H1 (cell line): ENCODE measurements around the gene GALNT18. TPM values are rescaled to one million over a fixed set of nuclear protein-coding genes. Genes with fewer than 3 reads are reported as not detected.

ENCODE experiments used
- CTCF ChIA-PET: fragments of 300-600 bp; sonication (Branson Sonifier 250); formaldehyde crosslinking; loops from one replicate; lab custom pipeline; 2021; ENCODE audit not compliant: partially characterized antibody; lab: Charles Lee
- POLR2A ChIA-PET: fragments of 300-600 bp; sonication (Branson Sonifier 250); formaldehyde crosslinking; loops from one replicate; lab custom pipeline; 2021; ENCODE audit warnings: inconsistent platforms; ENCODE audit not compliant: partially characterized antibody; lab: Charles Lee
- DNase-seq, 2 experiments: peaks; one replicate each; pipeline versions ENCODE4 v3.0.0 to v3.0.0-alpha.2; 2010 to 2022; ENCODE audit warnings: low spot score in 2 of 2, low read depth in 1 of 2, mixed read lengths in 1 of 2
- FAIRE-seq: peaks from 2 replicates; lab custom pipeline; 2011; peaks lifted over from hg19 to GRCh38; lab: Jason Lieb, UNC
- H2AFZ ChIP-seq: 2 replicates; pipeline ENCODE4 v1.8.1; 2012; ENCODE audit warnings: low read length, inconsistent platforms
- H2AK5ac ChIP-seq: 2 replicates; pipeline ENCODE4 v1.6.1; 2013; ENCODE audit warnings: low read depth, low read length
- H2BK120ac ChIP-seq: replicated peaks from 2 replicates; pipeline ENCODE3; 2013; ENCODE audit warnings: low read depth, low read length, inconsistent platforms
- H2BK12ac ChIP-seq: 2 replicates; pipeline ENCODE4 v1.6.1; 2013; ENCODE audit warnings: low read depth, low read length
- H2BK15ac ChIP-seq: 2 replicates; pipeline ENCODE4 v1.6.1; 2013; ENCODE audit warnings: low read length
- H2BK20ac ChIP-seq: 2 replicates; pipeline ENCODE4 v1.6.1; 2013; ENCODE audit warnings: low read length
- H2BK5ac ChIP-seq: 2 replicates; pipeline ENCODE4 v1.6.1; 2013; ENCODE audit warnings: low read depth, low read length
- H3K14ac ChIP-seq: 2 replicates; pipeline ENCODE4 v1.6.1; 2013; ENCODE audit warnings: inconsistent platforms; ENCODE audit not compliant: insufficient read length
- H3K18ac ChIP-seq: 2 replicates; pipeline ENCODE4 v1.6.1; 2013; ENCODE audit warnings: low read length; ENCODE audit errors: extremely low read depth
- H3K23ac ChIP-seq: 2 replicates; pipeline ENCODE4 v1.6.1; 2013; ENCODE audit warnings: inconsistent platforms; ENCODE audit not compliant: insufficient read length
- H3K23me2 ChIP-seq: 2 replicates; pipeline ENCODE4 v1.6.1; 2013; ENCODE audit warnings: low read depth, low read length
- H3K27ac ChIP-seq: 2 replicates; pipeline ENCODE4 v1.6.1; 2011; ENCODE audit warnings: low read depth, low read length, inconsistent platforms
- H3K27me3 ChIP-seq, 4 experiments: replicated peaks in 1 of 4; 1 replicate in 1 of 4; 2 replicates in 3 of 4; pipeline versions ENCODE4 v1.6.1 to v1.8.1; 2011 to 2013; ENCODE audit warnings: low read length in 3 of 4, mild to moderate bottlenecking in 3 of 4, inconsistent platforms in 2 of 4, mixed read lengths in 2 of 4, moderate library complexity in 1 of 4; ENCODE audit not compliant: control insufficient read depth in 3 of 4, insufficient read depth in 3 of 4; ENCODE audit errors: extremely low read depth in 1 of 4
- H3K36me3 ChIP-seq, 4 experiments: 2 replicates each; pipeline versions ENCODE4 v1.6.1 to v1.8.1; 2011 to 2013; ENCODE audit warnings: mild to moderate bottlenecking in 4 of 4, low read length in 3 of 4, moderate library complexity in 2 of 4, control low read depth in 1 of 4, inconsistent platforms in 1 of 4; ENCODE audit not compliant: insufficient read depth in 4 of 4, control insufficient read depth in 2 of 4
- H3K4ac ChIP-seq: replicated peaks from 2 replicates; pipeline ENCODE3; 2013; ENCODE audit warnings: low read length, low read depth, mixed read lengths, inconsistent platforms; ENCODE audit not compliant: insufficient read length
- H3K4me1 ChIP-seq, 4 experiments: replicated peaks in 1 of 4; 1 replicate in 1 of 4; 2 replicates in 3 of 4; pipeline versions ENCODE4 v1.6.1 to v1.8.1; 2011 to 2013; ENCODE audit warnings: low read length in 3 of 4, inconsistent platforms in 2 of 4, mixed read lengths in 1 of 4; ENCODE audit not compliant: insufficient read depth in 4 of 4, control insufficient read depth in 3 of 4
- H3K4me2 ChIP-seq, 2 experiments: 2 replicates each; pipeline versions ENCODE4 v1.6.1 to v1.8.1; 2011 to 2013; ENCODE audit warnings: low read depth in 2 of 2, low read length in 2 of 2, control low read depth in 1 of 2, inconsistent platforms in 1 of 2, mild to moderate bottlenecking in 1 of 2; ENCODE audit not compliant: insufficient read depth in 1 of 2
- H3K4me3 ChIP-seq, 4 experiments: fragments of 200-600, 300-600 bp in 1 of 4; sonication (generic), shearing (Covaris generic), sonication (Bioruptor Twin) in 1 of 4; 2 replicates each; pipeline versions ENCODE4 v1.5.1 to v1.8.1; 2011 to 2016; ENCODE audit warnings: low read length in 4 of 4, low read depth in 3 of 4, control low read depth in 2 of 4, inconsistent platforms in 2 of 4, mild to moderate bottlenecking in 2 of 4, mixed read lengths in 1 of 4, moderate library complexity in 1 of 4; ENCODE audit not compliant: insufficient read depth in 2 of 4; ENCODE audit errors: extremely low read depth in 1 of 4
- H3K56ac ChIP-seq: replicated peaks from 2 replicates; pipeline ENCODE3; 2013; ENCODE audit warnings: low read depth, mild to moderate bottlenecking, mixed read lengths, low read length, inconsistent platforms; ENCODE audit not compliant: insufficient read length
- H3K79me1 ChIP-seq: 2 replicates; pipeline ENCODE4 v1.6.1; 2013; ENCODE audit warnings: low read depth, low read length, control low read depth
- H3K79me2 ChIP-seq, 2 experiments: 2 replicates each; pipeline versions ENCODE4 v1.6.1 to v1.8.1; 2012 to 2013; ENCODE audit warnings: low read length in 2 of 2, mild to moderate bottlenecking in 2 of 2, inconsistent platforms in 1 of 2; ENCODE audit not compliant: insufficient read depth in 2 of 2, control insufficient read depth in 1 of 2
- H3K9ac ChIP-seq, 4 experiments: replicated peaks in 1 of 4; 1 replicate in 1 of 4; 2 replicates in 3 of 4; pipeline versions ENCODE4 v1.6.1 to v1.8.1; 2011 to 2013; ENCODE audit warnings: low read depth in 3 of 4, low read length in 3 of 4, control low read depth in 2 of 4, mild to moderate bottlenecking in 2 of 4, moderate library complexity in 2 of 4, inconsistent platforms in 1 of 4; ENCODE audit errors: extremely low read depth in 1 of 4
- H3K9me3 ChIP-seq, 2 experiments: 2 replicates each; pipeline versions ENCODE4 v1.6.1 to v1.8.1; 2012 to 2013; ENCODE audit warnings: mild to moderate bottlenecking in 2 of 2, moderate library complexity in 2 of 2, control low read depth in 1 of 2, inconsistent platforms in 1 of 2, low read depth in 1 of 2, low read length in 1 of 2, mixed read lengths in 1 of 2; ENCODE audit not compliant: insufficient read depth in 2 of 2
- H4K20me1 ChIP-seq, 2 experiments: replicated peaks in 1 of 2; 2 replicates each; pipeline versions ENCODE3 to v1.8.1; 2011 to 2013; ENCODE audit warnings: inconsistent platforms in 2 of 2, low read length in 2 of 2, mild to moderate bottlenecking in 1 of 2; ENCODE audit not compliant: insufficient read depth in 2 of 2, control insufficient read depth in 1 of 2
- H4K5ac ChIP-seq: 2 replicates; pipeline ENCODE4 v1.6.1; 2013; ENCODE audit warnings: low read length, low read depth, mixed read lengths, inconsistent platforms; ENCODE audit not compliant: insufficient read length
- H4K8ac ChIP-seq: 2 replicates; pipeline ENCODE4 v1.8.0; 2013; ENCODE audit warnings: mild to moderate bottlenecking, moderate library complexity, low read length, inconsistent platforms; ENCODE audit not compliant: insufficient read depth; ENCODE audit errors: extremely low read depth
- H4K91ac ChIP-seq: replicated peaks from 2 replicates; pipeline ENCODE3; 2013; ENCODE audit warnings: low read length, mixed read lengths, inconsistent platforms; ENCODE audit not compliant: insufficient read length
- BACH1 ChIP-seq: IDR thresholded peaks from 2 replicates; pipeline ENCODE4 v1.6.1; 2012; ENCODE audit warnings: low read length, improper control_type of control experiment
- CREB1 ChIP-seq: IDR thresholded peaks from 2 replicates; pipeline ENCODE4 v1.6.1; 2012; ENCODE audit warnings: inconsistent platforms
- FOSL1 ChIP-seq: IDR thresholded peaks from 2 replicates; pipeline ENCODE4 v1.6.1; 2011; ENCODE audit warnings: mild to moderate bottlenecking, low read depth, low read length, moderate library complexity; ENCODE audit not compliant: insufficient read depth
- GABPA ChIP-seq: IDR thresholded peaks from 2 replicates; pipeline ENCODE4 v1.6.1; 2011; ENCODE audit warnings: mild to moderate bottlenecking, low read length, moderate library complexity, borderline replicate concordance; ENCODE audit not compliant: insufficient read depth
- JUN ChIP-seq: IDR thresholded peaks from 2 replicates; pipeline ENCODE4 v1.6.1; 2011; ENCODE audit warnings: low read depth, mild to moderate bottlenecking, improper control_type of control experiment, low read length
- KDM1A ChIP-seq: fragments of 200-600, 300-600 bp; sonication (generic); IDR thresholded peaks from 2 replicates; pipeline ENCODE4 v1.7.1; 2016; ENCODE audit warnings: mild to moderate bottlenecking, low read length, borderline replicate concordance
- KDM4A ChIP-seq: IDR thresholded peaks from one replicate; pipeline ENCODE4 v1.7.1; 2012; ENCODE audit warnings: low read depth, mild to moderate bottlenecking, moderate library complexity, low read length, inconsistent platforms; ENCODE audit not compliant: severe bottlenecking
- PHF8 ChIP-seq: fragments of 200-600 bp; sonication (generic); conservative IDR thresholded peaks from 2 replicates; pipeline ENCODE4 v1.7.1; 2012; ENCODE audit warnings: low read depth, mild to moderate bottlenecking, inconsistent platforms, low read length, moderate library complexity
- POU5F1 ChIP-seq: IDR thresholded peaks from 2 replicates; pipeline ENCODE4 v1.6.1; 2011; ENCODE audit warnings: low read depth, mild to moderate bottlenecking, low read length, moderate library complexity
- SIX5 ChIP-seq: IDR thresholded peaks from 2 replicates; pipeline ENCODE4 v1.6.1; 2011; ENCODE audit warnings: mild to moderate bottlenecking, low read depth, low read length
- SP4 ChIP-seq: IDR thresholded peaks from 2 replicates; pipeline ENCODE4 v1.6.1; 2012; ENCODE audit warnings: low read length, inconsistent platforms
- SRF ChIP-seq: IDR thresholded peaks from 2 replicates; pipeline ENCODE4 v1.6.1; 2011; ENCODE audit warnings: mild to moderate bottlenecking, low read depth, low read length, moderate library complexity
- TAF1 ChIP-seq: IDR thresholded peaks from 2 replicates; pipeline ENCODE4 v1.6.1; 2011; ENCODE audit warnings: mild to moderate bottlenecking, low read depth, low read length
- WGBS, 2 experiments: shearing (Covaris generic) in 1 of 2; methylation state at CpG; one replicate each; pipeline versions ENCODE4 v1.1.6 to v1.1.7; 2013 to 2015; ENCODE audit warnings: low lambda C conversion rate in 2 of 2, mixed read lengths in 2 of 2, inconsistent platforms in 1 of 2, low coverage in 1 of 2, missing lambda C conversion rate in 1 of 2; ENCODE audit not compliant: insufficient replicate concordance in 2 of 2, insufficient coverage in 1 of 2, insufficient read length in 1 of 2; ENCODE audit errors: extremely low coverage in 1 of 2, missing lambda C conversion rate in 1 of 2; 5-methylcytosine and 5-hydroxymethylcytosine counted together
- polyA plus RNA-seq, 7 experiments: library from polyadenylated mRNA; depleted of rRNA in 3 of 7; stranded (reverse) in 5 of 7; unstranded in 2 of 7; fragments of >200 nt in 5 of 7; fragments of 200-250 nt in 2 of 7; gene quantifications; 1 replicate in 5 of 7; 2 replicates in 1 of 7; 4 replicates in 1 of 7; pipeline versions ENCODE4 v1.2.1 to v1.2.3, GENCODE V29; 2011 to 2013; ENCODE audit warnings: missing spikeins in 2 of 7, mixed read lengths in 2 of 7
- total RNA-seq: library from RNA; stranded (reverse); fragmentation: NEBNext Ultra II Directional; extraction: Animal tissue kit (Norgen Biotek cat#: 25700); gene quantifications from 2 replicates; pipeline ENCODE4 v1.2.1, GENCODE V29; 2021

GALNT18 gene
- total and polyA plus RNA-seq, 2 of the 8 experiments (the other 6 are each of a cell fraction or from before 2014, with no cell fraction given) = 6.0 to 9.4 TPM

- Histone ChIP-seq H3K14ac (no peak overlapping the region), H4K8ac (no peak overlapping the region), H4K91ac (no peak overlapping the region), H3K36me3 (no peaks in the 10 kb centered on the region), H2AK5ac (no peak overlapping the region), H3K79me1 (no peaks in the 10 kb centered on the region), H3K4me1 (no peaks in the 10 kb centered on the region), H3K4me2 (no peak overlapping the region), H3K4me3 (no peak overlapping the region), H2BK12ac (no peak overlapping the region), H3K4ac (no peak overlapping the region), H2BK5ac (no peak overlapping the region), H2BK15ac (no peak overlapping the region), H2BK20ac (no peak overlapping the region), H3K9me3 (no peaks in the 10 kb centered on the region), H2AFZ (no peak overlapping the region), H3K79me2 (no peaks in the 10 kb centered on the region), H3K23ac (no peak overlapping the region), H3K27me3 (0 out of 7 replicates have a peak, but pooled peaks cover 0 to 2% (median 0%) of the 10 kb centered on the region in 4 experiments), H3K27ac (no peak overlapping the region), H4K5ac (no peak overlapping the region), H3K9ac (no peak overlapping the region), H3K56ac (no peak overlapping the region), H4K20me1 (no peaks in the 10 kb centered on the region), H3K23me2 (no peaks in the 10 kb centered on the region), H2BK120ac (no peak overlapping the region), H3K18ac (no peak overlapping the region)
- no peak for FAIRE-seq
- ChIA-PET CTCF (interaction anchor here (0.9 to 3.1 kb wide), 8 partner anchors 9 to 380 kb away, joined by 3 to 12 read pairs (median 3); no protein-coding TSS in a partner anchor), POLR2A (no interaction called here)
- 89% methylated on average over 1 of the region's 1 CpG; no CpG with 5 or more reads in 1 of the 2 experiments for WGBS, 2 experiments
- DNase-seq = no peak
- no peak for TF ChIP-seq PHF8
- TF ChIP-seq CREB1 = no peak
- no peak for TF ChIP-seq GABPA
- TF ChIP-seq BACH1 = no peak
- TF ChIP-seq TAF1 = no peak
- TF ChIP-seq SP4 = no peak
- TF ChIP-seq JUN = no peak
- no peak for TF ChIP-seq KDM4A
- no peak for TF ChIP-seq SIX5
- TF ChIP-seq POU5F1 = no peak
- no peak for TF ChIP-seq KDM1A
- TF ChIP-seq SRF = no peak
- no peak for TF ChIP-seq FOSL1
Measured at GRCh38 chr11:11313426-11313825, 308.4 kb downstream of the GALNT18 start.
